Lower lobe of right lung (tissue), 2 donors: Measurements from ENCODE around the gene DDAH1. TPM values are rescaled to one million over a fixed set of nuclear protein-coding genes. Genes with fewer than 3 reads are reported as not detected.

Source experiments
- ATAC-seq, 2 donors: fragments of 200-7000 bp; cut with Tn5 transposase; one replicate each; pipeline ENCODE4 v1.9.1; 2020 to 2022; ENCODE audit warnings: mild to moderate bottlenecking in 2 of 2, moderate library complexity in 2 of 2
- DNase-seq: peaks from one replicate; pipeline ENCODE4 v3.0.0-alpha.2; 2020
- H3K27ac ChIP-seq: fragments of 200-600 bp; one replicate; pipeline ENCODE4 v1.8.0; 2022
- H3K27me3 ChIP-seq: fragments of 200-600 bp; one replicate; pipeline ENCODE4 v1.8.0; 2022; ENCODE audit warnings: low read depth
- H3K36me3 ChIP-seq: fragments of 200-600 bp; one replicate; pipeline ENCODE4 v1.8.0; 2022; ENCODE audit warnings: mild to moderate bottlenecking
- H3K4me1 ChIP-seq: fragments of 200-600 bp; one replicate; pipeline ENCODE4 v1.8.0; 2022
- H3K4me3 ChIP-seq: fragments of 200-600 bp; one replicate; pipeline ENCODE4 v1.8.0; 2022; ENCODE audit warnings: mild to moderate bottlenecking
- H3K9me3 ChIP-seq: fragments of 200-600 bp; one replicate; pipeline ENCODE4 v1.8.0; 2022
- intact Hi-C: fragments of 100-400 bp; cut with DNase I; formaldehyde crosslinking; loops from one replicate; pipeline ENCODE4 v1.11.0; 2022
- total RNA-seq: library from RNA; stranded (reverse); fragmentation: NEBNext Ultra II Directional; extraction: Animal tissue kit (Norgen Biotek cat#: 25700); gene quantifications from one replicate; pipeline ENCODE4 v1.2.1, GENCODE V29; 2021
- TF ChIP-seq, protein P1 (sequence below): fragments of 200-600 bp; IDR thresholded peaks from one replicate; pipeline ENCODE4 v1.8.0; 2022; ENCODE audit warnings: antibody characterized with exemption, mild to moderate bottlenecking
- donor health status: DM: no; HTN: yes; CAD: no; lungs with severe emphysema.

Gene DDAH1
- total RNA-seq, 1 donor from 2014 or later = 48.4 TPM

DNA sequence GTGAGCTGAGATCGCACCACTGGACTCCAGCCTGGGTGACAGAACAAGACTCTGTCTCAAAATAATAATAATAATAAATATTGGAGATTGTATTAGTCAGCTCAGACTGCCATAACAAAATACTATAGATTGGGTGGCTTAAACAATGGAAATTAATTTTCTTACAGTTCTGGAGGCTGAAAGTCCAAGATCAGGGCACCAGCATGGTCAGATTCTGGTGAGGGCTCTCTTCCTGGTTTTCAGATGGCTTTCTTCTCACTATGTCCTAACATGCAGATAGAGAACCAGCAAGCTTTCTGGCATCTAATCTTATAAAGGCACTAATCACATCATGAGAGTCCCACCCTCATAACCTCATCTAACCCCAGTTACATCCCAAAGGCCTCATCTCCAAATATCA is 23.2 kb upstream of the DDAH1 start:
- intact Hi-C loops = no loop called here
- TF ChIP-seq, protein P1, sequence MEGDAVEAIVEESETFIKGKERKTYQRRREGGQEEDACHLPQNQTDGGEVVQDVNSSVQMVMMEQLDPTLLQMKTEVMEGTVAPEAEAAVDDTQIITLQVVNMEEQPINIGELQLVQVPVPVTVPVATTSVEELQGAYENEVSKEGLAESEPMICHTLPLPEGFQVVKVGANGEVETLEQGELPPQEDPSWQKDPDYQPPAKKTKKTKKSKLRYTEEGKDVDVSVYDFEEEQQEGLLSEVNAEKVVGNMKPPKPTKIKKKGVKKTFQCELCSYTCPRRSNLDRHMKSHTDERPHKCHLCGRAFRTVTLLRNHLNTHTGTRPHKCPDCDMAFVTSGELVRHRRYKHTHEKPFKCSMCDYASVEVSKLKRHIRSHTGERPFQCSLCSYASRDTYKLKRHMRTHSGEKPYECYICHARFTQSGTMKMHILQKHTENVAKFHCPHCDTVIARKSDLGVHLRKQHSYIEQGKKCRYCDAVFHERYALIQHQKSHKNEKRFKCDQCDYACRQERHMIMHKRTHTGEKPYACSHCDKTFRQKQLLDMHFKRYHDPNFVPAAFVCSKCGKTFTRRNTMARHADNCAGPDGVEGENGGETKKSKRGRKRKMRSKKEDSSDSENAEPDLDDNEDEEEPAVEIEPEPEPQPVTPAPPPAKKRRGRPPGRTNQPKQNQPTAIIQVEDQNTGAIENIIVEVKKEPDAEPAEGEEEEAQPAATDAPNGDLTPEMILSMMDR = no peak
- ATAC-seq (no peak), DNase-seq (no peak)
- Histone ChIP-seq H3K4me1 (no peaks in the 10 kb centered on the region), H3K27me3 (no peaks in the 10 kb centered on the region), H3K36me3 (no peaks in the 10 kb centered on the region), H3K4me3 (no peak overlapping the region), H3K9me3 (no peaks in the 10 kb centered on the region), H3K27ac (no peak overlapping the region)

DNA sequence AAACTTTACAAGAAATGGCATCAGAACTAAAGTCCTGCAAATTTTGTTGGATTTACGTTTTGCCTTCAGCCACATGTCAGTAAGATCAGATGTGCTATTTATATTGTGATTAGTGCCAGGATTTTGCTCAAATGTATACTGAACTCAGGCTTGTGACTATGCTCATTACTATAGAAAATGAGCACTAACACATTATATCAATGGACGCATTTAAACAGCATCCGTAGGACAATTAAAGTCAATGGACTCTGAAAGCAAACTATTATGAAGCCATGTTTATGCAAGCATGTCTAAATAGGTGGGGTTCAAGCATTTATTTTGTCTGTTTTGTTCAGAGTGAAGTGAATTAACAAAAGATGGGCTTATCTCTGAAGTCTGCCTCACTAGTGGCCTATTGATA is 20.6 kb upstream of the DDAH1 start:
- intact Hi-C loops = no loop called here

DNA sequence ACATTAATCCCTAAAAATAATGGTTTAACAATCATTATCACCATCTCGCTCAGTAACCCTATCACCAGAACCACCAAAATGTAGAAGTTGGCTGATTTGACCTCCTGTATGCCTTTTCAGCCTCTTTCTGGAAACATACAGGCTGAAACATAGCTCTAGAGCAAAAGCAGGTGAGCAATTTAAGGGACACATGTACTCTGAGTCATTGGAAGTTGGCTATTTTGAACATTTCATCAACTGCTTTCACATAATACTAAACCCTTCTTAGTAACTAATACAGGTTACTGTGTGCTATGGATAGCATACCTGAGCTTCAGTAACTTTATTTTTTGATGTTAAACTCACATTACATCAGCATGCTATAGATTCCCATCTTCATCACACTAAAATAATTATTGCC is 19.8 kb upstream of the DDAH1 start:
- Histone ChIP-seq H3K9me3 (no peaks in the 10 kb centered on the region), H3K27ac (no peak overlapping the region), H3K4me1 (no peaks in the 10 kb centered on the region), H3K36me3 (no peaks in the 10 kb centered on the region), H3K4me3 (no peak overlapping the region), H3K27me3 (no peaks in the 10 kb centered on the region)
- DNase-seq = no peak
- TF ChIP-seq, protein P1 = no peak
- intact Hi-C loops = no loop called here
- ATAC-seq = no peak

More for the DNA sequence above, 20.6 kb upstream of the DDAH1 start:
- H3K36me3 ChIP-seq = no peaks in the 10 kb centered on the region
- H3K27me3 ChIP-seq = no peaks in the 10 kb centered on the region
- TF ChIP-seq, protein P1 = no peak
- no peaks in the 10 kb centered on the region for H3K4me1 ChIP-seq
- H3K27ac ChIP-seq = no peak overlapping the region
- DNase-seq (no peak), ATAC-seq (no peak)
- no peak overlapping the region for H3K4me3 ChIP-seq
- H3K9me3 ChIP-seq = no peaks in the 10 kb centered on the region

DNA sequence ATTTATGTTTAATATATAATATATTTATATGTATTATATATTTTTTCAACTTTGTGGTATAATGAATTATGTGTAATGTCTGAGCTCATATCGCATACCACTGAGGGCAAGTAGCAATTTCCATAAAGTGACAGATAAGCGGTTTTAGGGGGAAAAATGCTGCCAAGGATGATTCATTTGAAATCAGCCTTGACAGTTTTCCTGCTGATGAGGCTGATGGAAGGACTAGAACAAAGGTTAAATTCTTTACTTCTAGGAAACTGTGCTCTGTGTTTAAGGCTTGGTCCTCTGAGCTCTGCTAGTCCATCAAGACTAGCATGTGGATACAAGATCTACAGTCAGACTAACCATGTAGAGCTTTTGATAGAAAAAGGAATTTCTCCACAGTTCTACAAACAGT is 19.3 kb upstream of the DDAH1 start:
- DNase-seq (no peak), ATAC-seq (no peak)
- Histone ChIP-seq H3K27me3 (no peaks in the 10 kb centered on the region), H3K36me3 (no peaks in the 10 kb centered on the region), H3K9me3 (no peaks in the 10 kb centered on the region), H3K27ac (no peak overlapping the region), H3K4me1 (no peaks in the 10 kb centered on the region), H3K4me3 (no peak overlapping the region)
- intact Hi-C loops = no loop called here
- TF ChIP-seq, protein P1 = no peak

DNA sequence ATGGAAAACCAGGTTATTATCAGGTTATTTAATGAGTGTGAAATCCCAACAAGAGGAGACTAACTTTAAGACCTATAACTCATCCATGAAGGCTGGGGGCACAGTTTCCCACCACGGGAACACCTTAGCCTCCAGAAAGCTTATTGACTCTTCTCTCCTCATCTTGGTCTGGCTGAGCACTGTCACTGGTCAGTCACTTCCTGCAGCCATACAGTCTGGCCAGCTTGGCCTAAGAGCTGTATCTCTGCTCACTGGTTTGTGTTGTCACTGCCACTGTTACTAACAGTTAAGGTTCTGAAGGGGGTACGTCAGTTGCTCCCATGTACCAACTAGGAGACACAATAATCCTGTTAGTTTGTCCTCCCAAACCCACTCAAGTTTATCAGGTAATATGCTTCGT is 16.7 kb upstream of the DDAH1 start:
- Histone ChIP-seq H3K4me1 (no peaks in the 10 kb centered on the region), H3K27ac (no peak overlapping the region), H3K36me3 (no peaks in the 10 kb centered on the region), H3K9me3 (no peaks in the 10 kb centered on the region), H3K4me3 (no peak overlapping the region), H3K27me3 (no peaks in the 10 kb centered on the region)
- ATAC-seq (no peak), DNase-seq (no peak)
- intact Hi-C loops = no loop called here
- TF ChIP-seq, protein P1 = no peak

DNA sequence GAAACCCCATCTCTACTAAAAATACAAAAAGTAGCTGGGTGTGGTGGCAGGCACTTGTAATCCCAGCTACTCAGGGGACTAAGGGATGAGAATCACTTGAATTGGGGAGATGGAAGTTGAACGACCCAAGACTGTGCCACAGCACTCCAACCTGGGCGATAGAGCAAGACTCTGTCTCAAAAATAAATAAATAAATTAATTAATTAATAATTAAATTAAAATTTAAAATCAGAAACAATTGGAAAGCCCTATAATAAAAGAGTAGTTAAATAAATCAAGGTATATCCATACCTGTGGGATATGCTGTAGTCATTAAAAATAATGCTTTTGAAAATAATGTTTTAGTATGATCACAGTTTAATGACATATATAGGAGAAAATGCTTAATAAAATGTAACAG is 15.6 kb upstream of the DDAH1 start:
- Histone ChIP-seq H3K36me3 (no peaks in the 10 kb centered on the region), H3K9me3 (no peaks in the 10 kb centered on the region), H3K4me3 (no peak overlapping the region), H3K27me3 (no peaks in the 10 kb centered on the region), H3K4me1 (no peaks in the 10 kb centered on the region), H3K27ac (no peak overlapping the region)
- TF ChIP-seq, protein P1 = no peak
- intact Hi-C loops = no loop called here
- ATAC-seq = no peak
- DNase-seq = no peak
